Neural cell (in vitro differentiated cells): Measurements from ENCODE around the gene GRB7. TPM values are rescaled to one million over a fixed set of nuclear protein-coding genes. Genes with fewer than 3 reads are reported as not detected.

Experiments used
- H2AFZ ChIP-seq: fragments of 200-600, 300-800 bp; sonication (generic), shearing (Covaris generic); 2 replicates; pipeline ENCODE4 v1.6.0; 2014; ENCODE audit warnings: low read depth, mild to moderate bottlenecking, antibody characterized with exemption, low read length, moderate library complexity
- H3F3A ChIP-seq: fragments of 200-600 bp; shearing (Covaris generic); 2 replicates; pipeline ENCODE4 v1.6.1; 2016; ENCODE audit warnings: mild to moderate bottlenecking, moderate library complexity, mixed read lengths, antibody characterized with exemption, low read length; ENCODE audit not compliant: insufficient read depth, poor library complexity, severe bottlenecking
- H3K27ac ChIP-seq: fragments of 200-600, 300-800 bp; sonication (generic), shearing (Covaris generic); 2 replicates; pipeline ENCODE4 v1.5.1; 2014; ENCODE audit warnings: mild to moderate bottlenecking, low read length, moderate library complexity
- H3K27me3 ChIP-seq: fragments of 300-800, 200-600 bp; sonication (generic), shearing (Covaris generic); 2 replicates; pipeline ENCODE4 v1.6.0; 2014; ENCODE audit warnings: mild to moderate bottlenecking, low read depth, low read length, moderate library complexity; ENCODE audit not compliant: insufficient read depth
- H3K36me3 ChIP-seq: fragments of 300-800, 200-600 bp; sonication (generic), shearing (Covaris generic); 2 replicates; pipeline ENCODE4 v1.5.1; 2014; ENCODE audit warnings: mild to moderate bottlenecking, antibody characterized with exemption, low read length, moderate library complexity; ENCODE audit not compliant: insufficient read depth
- H3K4me2 ChIP-seq: fragments of 300-800, 200-600 bp; sonication (generic), shearing (Covaris generic); 2 replicates; pipeline ENCODE4 v1.6.0; 2014; ENCODE audit warnings: mild to moderate bottlenecking, low read length
- H3K4me3 ChIP-seq: fragments of 300-800, 200-600 bp; sonication (generic), shearing (Covaris generic); 2 replicates; pipeline ENCODE4 v1.5.1; 2014; ENCODE audit warnings: mild to moderate bottlenecking, low read length, moderate library complexity
- H3K79me2 ChIP-seq: fragments of 200-600 bp; shearing (Covaris generic); replicated peaks from 2 replicates; pipeline ENCODE4 v1.6.0; 2014; ENCODE audit warnings: mild to moderate bottlenecking, low read length, moderate library complexity; ENCODE audit not compliant: insufficient read depth
- H3K9ac ChIP-seq: fragments of 300-800, 200-600 bp; sonication (generic), shearing (Covaris generic); 2 replicates; pipeline ENCODE4 v1.6.1; 2016; ENCODE audit warnings: mild to moderate bottlenecking, low read length, mixed read lengths
- H3K9me2 ChIP-seq: fragments of 200-600 bp; shearing (Covaris generic); 2 replicates; pipeline ENCODE4 v1.6.1; 2016; ENCODE audit warnings: mild to moderate bottlenecking, low read length, mixed read lengths; ENCODE audit not compliant: insufficient read depth
- H3K9me3 ChIP-seq: fragments of 200-600, 300-800 bp; sonication (generic), shearing (Covaris generic); 2 replicates; pipeline ENCODE4 v1.6.1; 2016; ENCODE audit warnings: mild to moderate bottlenecking, mixed run types, low read length, moderate library complexity, mixed read lengths
- H4K20me1 ChIP-seq: fragments of 200-600 bp; shearing (Covaris generic); 2 replicates; pipeline ENCODE4 v1.6.1; 2016; ENCODE audit warnings: mild to moderate bottlenecking, mixed run types; ENCODE audit not compliant: insufficient read depth
- EP300 ChIP-seq: fragments of 450-650 bp; conservative IDR thresholded peaks from 2 replicates; pipeline ENCODE4 v1.6.1; 2014; ENCODE audit warnings: antibody characterized with exemption, mild to moderate bottlenecking, moderate library complexity; ENCODE audit not compliant: poor library complexity, severe bottlenecking
- EZH2 ChIP-seq: fragments of 200-600, 300-800 bp; shearing (Covaris generic), sonication (generic); IDR thresholded peaks from 2 replicates; pipeline ENCODE4 v1.6.1; 2014; ENCODE audit warnings: antibody characterized with exemption, low read length, borderline replicate concordance, mild to moderate bottlenecking; ENCODE audit not compliant: insufficient read depth, poor library complexity, severe bottlenecking
- MXI1 ChIP-seq: fragments of 450-650 bp; conservative IDR thresholded peaks from 2 replicates; pipeline ENCODE4 v1.6.1; 2014; ENCODE audit warnings: antibody characterized with exemption, mild to moderate bottlenecking; ENCODE audit not compliant: poor library complexity, severe bottlenecking
- POLR2AphosphoS5 ChIP-seq: IDR thresholded peaks from 2 replicates; pipeline ENCODE4 v1.6.1; 2012
- RAD21 ChIP-seq: fragments of 450-650 bp; conservative IDR thresholded peaks from 2 replicates; pipeline ENCODE4 v1.6.1; 2014; ENCODE audit warnings: antibody characterized with exemption, mild to moderate bottlenecking, moderate library complexity
- REST ChIP-seq: IDR thresholded peaks from 2 replicates; pipeline ENCODE4 v1.6.1; 2012; ENCODE audit warnings: borderline replicate concordance
- SMC3 ChIP-seq: fragments of 450-650 bp; conservative IDR thresholded peaks from 2 replicates; pipeline ENCODE4 v1.6.1; 2014; ENCODE audit warnings: antibody characterized with exemption, mild to moderate bottlenecking, moderate library complexity; ENCODE audit not compliant: poor library complexity
- TAF1 ChIP-seq: IDR thresholded peaks from 2 replicates; pipeline ENCODE4 v1.6.1; 2012; ENCODE audit warnings: low read depth
- polyA plus RNA-seq: library from polyadenylated mRNA; depleted of rRNA; stranded (reverse); fragments of >200 nt; gene quantifications from 2 replicates; pipeline ENCODE4 v1.2.3, GENCODE V29; 2014
- TF ChIP-seq, protein P1 (sequence below): fragments of 450-650 bp; IDR thresholded peaks from 2 replicates; pipeline ENCODE4 v1.5.1; 2014; ENCODE audit warnings: antibody characterized with exemption, mild to moderate bottlenecking, moderate library complexity; ENCODE audit not compliant: poor library complexity, severe bottlenecking

The GRB7 gene
- polyA plus RNA-seq, 1 donor from 2014 or later: not detected

DNA sequence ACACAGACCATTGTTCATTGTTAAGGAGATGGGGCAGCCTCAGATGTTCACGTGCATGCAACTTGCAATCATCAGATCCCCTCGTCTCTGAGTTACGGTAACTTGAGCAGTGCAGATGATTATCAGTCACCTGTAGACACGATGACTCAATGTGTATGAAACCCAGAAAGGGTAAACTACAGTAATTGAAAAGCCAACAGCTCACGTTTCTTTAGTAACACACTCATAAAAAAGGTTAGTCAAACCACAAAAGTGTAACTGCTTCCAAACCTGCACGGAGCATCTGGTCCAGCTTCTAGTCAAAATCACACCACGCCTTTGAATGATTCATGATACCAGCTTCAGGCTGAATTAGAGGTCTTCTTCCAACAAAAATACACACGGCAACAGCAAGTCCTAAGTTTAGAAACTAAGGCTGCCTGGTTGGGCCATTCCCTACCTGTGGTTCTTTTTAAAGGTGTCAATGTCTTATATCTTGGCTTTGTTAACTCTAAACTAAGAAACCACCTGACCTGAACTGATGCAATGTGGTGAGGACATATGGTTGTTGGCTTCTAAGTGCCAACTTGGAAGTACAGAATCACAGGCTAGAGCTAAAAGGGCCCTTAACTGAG lies 32.3 kb downstream of the GRB7 start:
- H3F3A ChIP-seq: no peaks in the 10 kb centered on the region
- no peaks in the 10 kb centered on the region for H3K79me2 ChIP-seq
- no peaks in the 10 kb centered on the region for H4K20me1 ChIP-seq
- no peak overlapping the region for H3K9ac ChIP-seq
- H3K4me2 ChIP-seq: no peak overlapping the region
- H2AFZ ChIP-seq: no peak overlapping the region
- TF ChIP-seq REST: no peak
- TF ChIP-seq POLR2AphosphoS5: no peak
- TF ChIP-seq EZH2: no peak
- no peak for TF ChIP-seq RAD21
- TF ChIP-seq, protein P1, sequence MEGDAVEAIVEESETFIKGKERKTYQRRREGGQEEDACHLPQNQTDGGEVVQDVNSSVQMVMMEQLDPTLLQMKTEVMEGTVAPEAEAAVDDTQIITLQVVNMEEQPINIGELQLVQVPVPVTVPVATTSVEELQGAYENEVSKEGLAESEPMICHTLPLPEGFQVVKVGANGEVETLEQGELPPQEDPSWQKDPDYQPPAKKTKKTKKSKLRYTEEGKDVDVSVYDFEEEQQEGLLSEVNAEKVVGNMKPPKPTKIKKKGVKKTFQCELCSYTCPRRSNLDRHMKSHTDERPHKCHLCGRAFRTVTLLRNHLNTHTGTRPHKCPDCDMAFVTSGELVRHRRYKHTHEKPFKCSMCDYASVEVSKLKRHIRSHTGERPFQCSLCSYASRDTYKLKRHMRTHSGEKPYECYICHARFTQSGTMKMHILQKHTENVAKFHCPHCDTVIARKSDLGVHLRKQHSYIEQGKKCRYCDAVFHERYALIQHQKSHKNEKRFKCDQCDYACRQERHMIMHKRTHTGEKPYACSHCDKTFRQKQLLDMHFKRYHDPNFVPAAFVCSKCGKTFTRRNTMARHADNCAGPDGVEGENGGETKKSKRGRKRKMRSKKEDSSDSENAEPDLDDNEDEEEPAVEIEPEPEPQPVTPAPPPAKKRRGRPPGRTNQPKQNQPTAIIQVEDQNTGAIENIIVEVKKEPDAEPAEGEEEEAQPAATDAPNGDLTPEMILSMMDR: no peak
- no peak for TF ChIP-seq TAF1
- no peak for TF ChIP-seq EP300
- TF ChIP-seq MXI1: no peak
- H3K27me3 ChIP-seq: no peaks in the 10 kb centered on the region
- no peaks in the 10 kb centered on the region for H3K9me3 ChIP-seq
- no peak overlapping the region for H3K27ac ChIP-seq
- no peak overlapping the region for H3K4me3 ChIP-seq
- H3K9me2 ChIP-seq: no peaks in the 10 kb centered on the region
- no peaks in the 10 kb centered on the region for H3K36me3 ChIP-seq

DNA sequence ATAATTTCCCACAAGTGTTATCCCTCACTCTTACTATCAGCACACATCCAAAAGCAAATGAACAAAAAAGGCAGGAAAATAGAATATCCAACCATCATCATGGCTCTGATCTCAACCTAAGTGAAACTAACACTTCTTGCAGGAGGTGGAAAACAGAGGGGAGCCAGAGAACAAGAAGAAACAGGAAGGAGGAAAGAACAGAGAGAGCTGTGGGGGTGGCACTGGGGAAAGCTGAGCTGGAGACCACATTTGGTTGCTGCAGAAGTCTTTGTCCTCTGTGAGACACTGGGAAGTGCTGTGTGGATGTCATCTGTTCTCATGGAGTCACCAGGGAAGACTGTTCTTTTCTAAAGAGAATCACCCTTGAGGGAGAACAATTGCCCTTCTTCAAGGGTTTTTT lies 34.7 kb downstream of the GRB7 start:
- no peak overlapping the region for H3K4me3 ChIP-seq
- H4K20me1 ChIP-seq: no peaks in the 10 kb centered on the region
- H3K27ac ChIP-seq: no peak overlapping the region
- H3K9me3 ChIP-seq: no peaks in the 10 kb centered on the region
- H3K4me2 ChIP-seq: no peak overlapping the region
- H2AFZ ChIP-seq: no peak overlapping the region
- no peaks in the 10 kb centered on the region for H3K9me2 ChIP-seq
- H3K9ac ChIP-seq: no peak overlapping the region
- no peaks in the 10 kb centered on the region for H3F3A ChIP-seq
- no peaks in the 10 kb centered on the region for H3K79me2 ChIP-seq
- H3K36me3 ChIP-seq: no peaks in the 10 kb centered on the region
- no peaks in the 10 kb centered on the region for H3K27me3 ChIP-seq
- TF ChIP-seq REST (no peak), SMC3 (no peak), POLR2AphosphoS5 (no peak), RAD21 (no peak), TAF1 (no peak), MXI1 (no peak), EZH2 (no peak), EP300 (no peak)
